Esophagus muscularis mucosa (tissue), 4 donors: ENCODE results near the gene ELOVL2. TPM values are rescaled to one million over a fixed set of nuclear protein-coding genes. Genes with fewer than 3 reads are reported as not detected.

Source experiments
- DNase-seq: peaks from one replicate; pipeline ENCODE4 v3.0.0-alpha.2; 2017; ENCODE audit errors: extremely low spot score
- H3K27ac ChIP-seq, 4 donors: fragments of 200-600 bp; sonication (generic); replicated peaks in 1 of 4; 1 replicate in 3 of 4; 2 replicates in 1 of 4; pipeline ENCODE4 v1.5.1; 2016 to 2019; ENCODE audit warnings: mild to moderate bottlenecking in 1 of 4
- H3K27me3 ChIP-seq, 4 donors: fragments of 200-600 bp; sonication (generic); one replicate each; pipeline versions ENCODE4 v1.5.1 to v1.6.0; 2016 to 2019
- H3K36me3 ChIP-seq, 4 donors: fragments of 200-600 bp; sonication (generic); one replicate each; pipeline ENCODE4 v1.5.1; 2016 to 2019
- H3K4me1 ChIP-seq, 4 donors: fragments of 200-600 bp; sonication (generic); one replicate each; pipeline ENCODE4 v1.5.1; 2016 to 2019
- H3K4me3 ChIP-seq, 4 donors: fragments of 200-600 bp; sonication (generic); 1 replicate in 2 of 4; 2 replicates in 2 of 4; pipeline ENCODE4 v1.5.1; 2016 to 2019; ENCODE audit warnings: mild to moderate bottlenecking in 4 of 4, moderate library complexity in 1 of 4
- H3K9me3 ChIP-seq, 4 donors: fragments of 200-600 bp; sonication (generic); 1 replicate in 3 of 4; 2 replicates in 1 of 4; pipeline ENCODE4 v1.5.1; 2016 to 2019
- CTCF ChIP-seq, 3 experiments: fragments of 200-600 bp in 2 of 3; fragments of 450-650 bp in 1 of 3; sonication (generic) in 2 of 3; IDR thresholded peaks; one replicate each; pipeline ENCODE4 v1.5.1; 2017 to 2019; ENCODE audit warnings: antibody characterized with exemption in 3 of 3, mild to moderate bottlenecking in 2 of 3, moderate library complexity in 1 of 3
- EP300 ChIP-seq: sonication (generic); formaldehyde crosslinking; IDR thresholded peaks from one replicate; pipeline ENCODE4 v1.6.1; 2017; ENCODE audit warnings: antibody characterized with exemption
- POLR2A ChIP-seq: fragments of 450-650 bp; IDR thresholded peaks from one replicate; pipeline ENCODE4 v1.6.1; 2017; ENCODE audit warnings: antibody characterized with exemption, moderate library complexity, mild to moderate bottlenecking, low read depth
- POLR2AphosphoS5 ChIP-seq, 2 donors: sonication (generic); formaldehyde crosslinking; IDR thresholded peaks; one replicate each; pipeline ENCODE4 v1.6.1; 2017; ENCODE audit warnings: antibody characterized with exemption in 2 of 2
- WGBS: methylation state at CpG from one replicate; pipeline ENCODE4 v1.1.5; 2018; 5-methylcytosine and 5-hydroxymethylcytosine counted together
- intact Hi-C: fragments of 100-400 bp; cut with DNase I; formaldehyde crosslinking; loops from one replicate; pipeline ENCODE4 v1.15.1; 2023
- total RNA-seq, 4 donors: library from RNA; depleted of rRNA; stranded (reverse); fragments of >200 nt; gene quantifications; one replicate each; pipeline versions ENCODE4 v1.1.0 to v1.2.1, GENCODE V29; 2016

The ELOVL2 gene
- total RNA-seq, 4 donors from 2014 or later, result 0.26 to 0.57 (median 0.46) TPM

GRCh38 chr6:11042750-11043377 lies 1.2 kb downstream of the ELOVL2 start:
- Histone ChIP-seq H3K4me1 (peaks cover 3 to 16% (median 14%) of the 10 kb centered on the region in 4 donors), H3K9me3 (peaks cover 0 to 5% (median 2%) of the 10 kb centered on the region in 4 donors), H3K27ac (no peak overlapping the region), H3K4me3 (peak overlapping the region in 1 of 4 donors; percentile 67), H3K36me3 (no peaks in the 10 kb centered on the region), H3K27me3 (peaks cover 0 to 71% (median 36%) of the 10 kb centered on the region in 4 donors)
- WGBS, result 60% methylated on average over 10 of the region's 10 CpGs
- TF ChIP-seq EP300 (no peak), POLR2A (no peak), POLR2AphosphoS5 (IDR thresholded peaks at IDR 0.05) (no peak), CTCF (IDR thresholded peaks at IDR 0.05) (no peak)
- DNase-seq, result no peak
- intact Hi-C loops, result no loop called here

- Histone ChIP-seq H3K27me3 (peaks cover 0 to 67% (median 32%) of the 10 kb centered on the region in 4 donors), H3K4me3 (no peak overlapping the region), H3K9me3 (peaks cover 0 to 5% (median 2%) of the 10 kb centered on the region in 4 donors), H3K4me1 (peaks cover 3 to 16% (median 14%) of the 10 kb centered on the region in 4 donors), H3K36me3 (no peaks in the 10 kb centered on the region), H3K27ac (no peak overlapping the region)
- 81% methylated on average over 10 of the region's 10 CpGs for WGBS
- TF ChIP-seq POLR2A (no peak), EP300 (no peak), CTCF (IDR thresholded peaks at IDR 0.05) (no peak), POLR2AphosphoS5 (IDR thresholded peaks at IDR 0.05) (no peak)
- intact Hi-C loops, result no loop called here
- no peak for DNase-seq
These were observed 1.9 kb downstream of the ELOVL2 start for GRCh38 chr6:11042025-11042749.

- intact Hi-C loops, result no loop called here
- no peak overlapping the region for H3K4me3 ChIP-seq
- peaks cover 0 to 5% (median 2%) of the 10 kb centered on the region in 4 donors for H3K9me3 ChIP-seq
- 89% methylated on average over 3 of the region's 3 CpGs for WGBS
- no peaks in the 10 kb centered on the region for H3K36me3 ChIP-seq
- H3K27ac ChIP-seq, result no peak overlapping the region
- TF ChIP-seq CTCF (IDR thresholded peaks at IDR 0.05), result no peak
- TF ChIP-seq POLR2A, result no peak
- no peak for TF ChIP-seq EP300
- no peak for TF ChIP-seq POLR2AphosphoS5 (IDR thresholded peaks at IDR 0.05)
- peaks cover 0 to 55% (median 17%) of the 10 kb centered on the region in 4 donors for H3K27me3 ChIP-seq
- DNase-seq, result no peak
- H3K4me1 ChIP-seq, result peaks cover 3 to 16% (median 14%) of the 10 kb centered on the region in 4 donors
These were observed 4.0 kb downstream of the ELOVL2 start for GRCh38 chr6:11040134-11040533.

GRCh38 chr6:11039040-11039439 lies 5.1 kb downstream of the ELOVL2 start:
- Histone ChIP-seq H3K4me1 (peaks cover 3 to 8% (median 7%) of the 10 kb centered on the region in 4 donors), H3K27me3 (peaks cover 0 to 45% (median 10%) of the 10 kb centered on the region in 4 donors), H3K4me3 (no peak overlapping the region), H3K9me3 (no peaks in the 10 kb centered on the region), H3K36me3 (no peaks in the 10 kb centered on the region), H3K27ac (no peak overlapping the region)
- TF ChIP-seq CTCF (IDR thresholded peaks at IDR 0.05) (no peak), POLR2AphosphoS5 (IDR thresholded peaks at IDR 0.05) (no peak), EP300 (no peak), POLR2A (no peak)
- no peak for DNase-seq
- WGBS, result 96% methylated on average over 1 of the region's 1 CpG
- intact Hi-C loops, result no loop called here
